CD1c-positive myeloid dendritic cell (primary cell): Measurements from ENCODE around the gene RAD51AP2.
A peak's percentile ranks its signal among the peaks of the same experiment; 100 is the strongest.
"Not testable (repeated sequence)": the region's sequence is repeated elsewhere in the genome, so short reads cannot be mapped to it uniquely, and the experiment has no call there.

Source experiments
- DNase-seq: peaks from one replicate; pipeline ENCODE4 v3.0.0-alpha.2; 2016; ENCODE audit errors: extremely low spot score

The RAD51AP2 gene

GRCh38 chr2:17538022-17538843 is 20.0 kb upstream of the RAD51AP2 start:
- no peak for DNase-seq

- DNase-seq, result no peak
Measured at GRCh38 chr2:17536416-17536815, 18.2 kb upstream of the RAD51AP2 start.

DNA sequence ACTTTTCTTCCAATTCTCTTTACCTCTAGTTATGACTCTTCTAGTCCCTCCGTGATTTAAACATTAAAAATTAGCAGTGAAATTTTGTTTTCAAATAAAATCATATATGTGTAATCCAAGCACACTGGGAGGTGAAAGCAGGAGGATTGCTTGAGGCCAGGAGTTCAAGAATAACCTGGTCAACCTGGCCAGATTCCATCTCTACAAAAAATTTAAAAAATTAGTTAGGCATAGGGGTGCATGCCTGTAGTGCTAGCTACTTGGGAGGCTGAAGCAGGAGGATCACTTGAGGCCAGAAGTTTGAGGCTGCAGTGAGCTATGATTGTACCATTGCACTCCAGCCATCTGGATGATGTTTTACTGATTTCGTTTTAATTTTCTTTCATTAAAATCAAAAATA is 15.3 kb upstream of the RAD51AP2 start:
- no peak for DNase-seq

DNA sequence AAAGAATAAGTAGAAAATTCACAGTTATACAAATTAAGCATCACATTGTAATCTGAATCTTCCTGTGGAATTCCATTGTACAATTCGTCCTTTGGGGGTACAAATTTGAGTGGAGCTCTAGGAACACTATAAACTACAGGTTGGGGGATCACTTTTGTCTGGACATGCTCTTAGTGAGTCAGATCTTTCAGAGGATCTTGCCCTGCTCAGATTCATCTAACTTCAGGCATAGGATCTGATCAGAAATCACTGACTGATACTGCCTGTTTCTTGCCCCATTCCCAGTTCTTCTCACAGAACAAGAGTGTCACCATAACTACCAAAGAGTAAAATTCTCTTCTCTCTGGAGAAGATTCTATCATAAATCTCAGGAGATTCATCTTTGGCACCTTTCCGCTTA is 11.5 kb upstream of the RAD51AP2 start:
- DNase-seq, result no peak

GRCh38 chr2:17522303-17522702 is 4.1 kb upstream of the RAD51AP2 start:
- no peak for DNase-seq

DNA sequence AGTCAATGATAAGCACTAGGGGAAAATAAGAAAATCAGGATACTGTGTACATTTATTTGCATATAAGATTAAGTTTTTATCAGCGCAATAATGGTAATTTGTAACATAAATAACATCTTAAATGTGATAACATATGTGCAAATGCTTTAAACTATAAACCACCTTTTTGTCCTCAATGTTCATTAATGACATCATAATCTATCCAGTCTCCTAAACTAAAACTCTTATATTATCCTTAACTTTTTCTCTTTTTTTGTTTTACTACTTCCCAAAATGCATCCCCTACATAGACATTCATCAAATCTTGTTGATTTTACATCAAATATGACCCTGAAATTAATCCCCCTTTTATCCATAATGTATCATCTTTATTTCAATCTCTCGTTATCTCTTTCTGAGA is 3.4 kb upstream of the RAD51AP2 start:
- DNase-seq, result no peak

DNA sequence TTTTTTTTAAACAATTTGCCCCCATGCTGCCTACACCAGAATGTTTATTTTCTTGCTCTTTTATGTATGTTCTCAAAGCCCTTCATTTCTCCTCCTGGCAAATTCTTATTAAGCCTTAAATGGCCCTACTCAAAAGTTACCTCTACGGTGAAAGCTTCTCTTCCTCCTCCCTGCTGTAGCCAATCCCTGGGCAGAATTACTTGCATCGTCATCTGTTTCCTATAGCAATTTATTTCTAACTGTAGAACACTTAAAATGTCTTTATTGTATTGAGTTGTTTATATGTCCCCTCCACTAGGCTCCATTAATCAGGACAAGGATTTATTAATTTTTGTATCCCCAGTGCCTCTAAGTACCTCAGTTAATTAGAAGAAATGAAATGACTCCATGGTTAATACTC is 2.5 kb upstream of the RAD51AP2 start:
- DNase-seq, result no peak

- no peak for DNase-seq
Measured at GRCh38 chr2:17519486-17519885, 1.2 kb upstream of the RAD51AP2 start.

- DNase-seq, result no peak
Measured at GRCh38 chr2:17517481-17518211, 594 bp downstream of the RAD51AP2 start.

DNA sequence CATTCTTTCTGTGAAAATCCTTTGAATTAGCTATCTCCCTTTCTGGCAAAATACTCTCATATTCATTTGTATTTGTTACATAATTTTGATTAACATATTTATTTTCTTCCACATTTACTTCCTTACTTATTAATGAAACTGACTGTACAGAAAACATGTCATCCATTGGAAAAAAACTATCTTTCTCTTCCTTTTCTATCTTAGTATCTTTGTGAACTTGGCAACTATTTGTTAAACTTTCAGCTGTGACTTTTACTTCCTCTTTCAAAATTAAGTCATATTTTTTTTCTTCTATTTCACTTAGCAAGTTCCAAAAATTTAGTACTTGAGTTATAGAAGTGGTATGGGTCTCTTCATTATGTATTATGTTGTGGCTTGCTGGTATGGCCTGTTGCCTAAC is 2.6 kb downstream of the RAD51AP2 start:
- DNase-seq, result peak; percentile 23

- DNase-seq, result no peak
Measured at GRCh38 chr2:17506736-17507616, 11.3 kb downstream of the RAD51AP2 start.

GRCh38 chr2:17497718-17498117 is 20.5 kb downstream of the RAD51AP2 start:
- no peak for DNase-seq

GRCh38 chr2:17495590-17495989 is 22.6 kb downstream of the RAD51AP2 start:
- no peak for DNase-seq

GRCh38 chr2:17490165-17490564 is 28.1 kb downstream of the RAD51AP2 start:
- DNase-seq, result not testable (repeated sequence)

- DNase-seq, result not testable (repeated sequence)
Measured at GRCh38 chr2:17488610-17489009, 29.6 kb downstream of the RAD51AP2 start.

GRCh38 chr2:17483496-17483895 is 34.7 kb downstream of the RAD51AP2 start:
- no peak for DNase-seq

DNA sequence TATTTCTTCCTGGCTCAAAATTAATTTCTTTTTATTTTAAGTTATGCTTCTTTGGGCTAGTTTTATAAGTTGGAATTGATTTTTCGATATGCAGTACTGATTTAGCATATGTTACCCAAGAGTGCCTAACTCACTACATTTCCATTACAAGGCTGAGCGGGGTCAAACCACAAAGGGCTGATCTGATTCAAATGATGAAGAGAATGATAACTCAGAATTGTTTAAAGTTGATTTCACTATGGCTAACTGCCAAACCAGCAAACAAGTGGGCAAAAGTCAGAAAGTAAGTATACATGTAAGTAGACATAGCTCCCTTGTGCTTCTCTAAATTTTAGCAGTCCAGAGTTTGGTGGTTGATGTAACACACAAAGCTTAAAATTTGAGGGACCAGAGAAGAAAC is 35.6 kb downstream of the RAD51AP2 start:
- DNase-seq, result no peak

GRCh38 chr2:17479875-17480274 is 38.4 kb downstream of the RAD51AP2 start:
- DNase-seq, result no peak

DNA sequence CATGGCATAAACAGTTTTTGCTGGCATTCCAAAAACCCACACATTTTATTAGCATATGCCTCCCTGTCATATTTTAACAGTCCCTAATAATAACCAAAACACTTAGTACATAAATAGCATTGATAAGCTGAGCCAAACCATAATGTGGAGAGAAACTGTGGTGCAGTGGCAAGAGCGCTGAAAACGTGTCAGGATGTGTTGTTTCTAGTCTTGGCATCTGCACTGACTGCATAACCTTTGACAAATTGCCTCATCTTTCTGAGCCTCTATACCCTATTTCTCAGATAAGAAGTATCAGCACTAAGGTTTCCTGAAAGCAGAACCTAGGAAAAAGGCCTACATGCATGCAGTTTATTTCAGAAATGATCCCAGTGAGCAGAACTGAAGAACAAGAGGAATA is 41.4 kb downstream of the RAD51AP2 start:
- no peak for DNase-seq

DNA sequence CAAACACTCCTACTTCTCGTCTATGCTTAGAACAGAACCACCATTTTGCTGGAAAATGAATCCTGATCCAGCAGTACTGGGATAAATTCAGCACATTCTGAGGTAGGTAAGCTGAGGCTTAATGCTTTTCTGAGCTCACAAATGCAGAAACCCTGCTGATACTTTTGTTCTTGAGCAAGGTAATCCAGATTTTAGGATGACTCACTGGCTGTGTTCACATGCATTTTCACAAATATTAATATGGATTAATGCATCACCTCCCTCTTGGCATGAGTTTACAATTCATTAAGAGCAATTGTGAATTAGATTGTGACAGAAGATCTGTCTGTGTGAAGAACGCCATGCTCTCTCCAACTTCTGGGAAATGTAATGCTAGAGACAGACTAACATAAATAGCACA is 42.2 kb downstream of the RAD51AP2 start:
- DNase-seq, result no peak

DNA sequence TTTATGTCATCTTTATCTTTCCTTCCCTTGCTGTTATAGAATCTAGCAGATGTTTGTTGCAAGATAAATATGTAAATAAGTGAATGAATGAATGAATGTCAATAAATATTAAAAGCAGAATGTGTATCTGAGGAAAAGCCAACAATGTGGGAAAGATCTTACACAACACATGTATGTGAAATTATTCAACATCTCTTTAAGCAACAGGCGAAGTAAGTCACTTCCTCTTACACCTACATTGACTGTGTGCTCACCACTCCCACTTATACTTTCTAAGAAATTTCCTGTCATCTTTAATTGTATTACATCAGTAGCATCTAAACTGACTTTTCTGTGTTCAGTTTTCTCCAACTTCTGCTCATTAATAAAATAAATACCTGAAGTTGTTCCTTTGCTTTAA is 43.0 kb downstream of the RAD51AP2 start:
- DNase-seq, result peak; percentile 35

DNA sequence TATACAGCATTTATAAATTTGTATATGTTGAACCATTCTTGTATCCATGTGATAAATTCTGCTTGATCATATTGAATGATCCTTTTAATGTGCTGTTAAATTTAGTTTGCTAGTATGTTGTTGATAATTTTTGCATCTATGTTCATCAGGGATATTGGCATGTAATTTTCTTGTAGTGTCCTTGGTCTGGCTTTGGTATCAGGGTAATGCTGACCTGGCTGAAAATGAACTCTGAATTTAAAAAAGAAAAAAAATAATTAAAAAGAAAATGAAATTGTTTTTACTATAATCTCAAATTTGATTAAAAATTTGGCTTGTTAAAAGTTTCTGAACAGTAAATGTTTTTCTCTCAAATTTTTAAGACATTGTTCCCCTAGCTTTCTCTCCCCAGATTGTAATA is 46.3 kb downstream of the RAD51AP2 start:
- no peak for DNase-seq
